GM23338 (cell line): ENCODE results near the gene RBBP7.

Experiments
- EZH2 ChIP-seq: fragments of 200-600 bp; sonication (generic); IDR thresholded peaks from one replicate; pipeline ENCODE4 v1.8.0; 2017; ENCODE audit warnings: antibody characterized with exemption, mild to moderate bottlenecking, low read depth; ENCODE audit not compliant: unreplicated experiment
- TF ChIP-seq, protein P1 (sequence below), 2 experiments: fragments of 200-600 bp in 1 of 2; sonication (generic) in 1 of 2; conservative IDR thresholded peaks; 2 replicates each; pipeline versions ENCODE4 v1.5.1 to v1.6.1; 2016 to 2017; ENCODE audit warnings: antibody characterized with exemption in 2 of 2, low read depth in 2 of 2, mild to moderate bottlenecking in 2 of 2, moderate library complexity in 1 of 2

DNA sequence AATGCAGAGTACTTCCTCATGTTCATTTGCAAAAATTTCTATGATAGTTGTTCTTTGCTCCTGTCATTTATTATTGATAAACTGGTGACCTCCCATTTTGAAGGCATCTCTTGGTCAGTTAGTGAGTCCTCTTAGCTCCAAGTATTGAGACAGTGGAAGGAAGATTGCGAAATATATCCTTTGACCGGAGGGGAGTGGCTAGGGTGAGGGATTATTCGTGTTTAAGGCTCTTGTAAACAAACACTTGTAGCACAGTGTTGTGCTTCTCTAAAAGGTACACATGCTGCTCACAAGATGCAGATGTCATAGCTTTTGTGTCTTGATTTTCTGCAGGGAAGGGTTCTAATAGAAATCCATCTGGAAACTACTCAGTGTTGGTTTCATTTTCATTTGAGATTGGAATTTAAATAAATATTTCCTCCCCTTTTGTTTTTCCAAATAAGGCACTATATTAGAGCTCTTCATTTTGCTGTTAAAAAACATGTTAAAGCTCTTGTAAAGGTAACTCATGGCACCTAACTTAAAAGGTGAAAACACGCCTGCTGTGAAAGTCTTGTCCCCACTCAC is 62.1 kb downstream of the RBBP7 start:
- TF ChIP-seq, protein P1, sequence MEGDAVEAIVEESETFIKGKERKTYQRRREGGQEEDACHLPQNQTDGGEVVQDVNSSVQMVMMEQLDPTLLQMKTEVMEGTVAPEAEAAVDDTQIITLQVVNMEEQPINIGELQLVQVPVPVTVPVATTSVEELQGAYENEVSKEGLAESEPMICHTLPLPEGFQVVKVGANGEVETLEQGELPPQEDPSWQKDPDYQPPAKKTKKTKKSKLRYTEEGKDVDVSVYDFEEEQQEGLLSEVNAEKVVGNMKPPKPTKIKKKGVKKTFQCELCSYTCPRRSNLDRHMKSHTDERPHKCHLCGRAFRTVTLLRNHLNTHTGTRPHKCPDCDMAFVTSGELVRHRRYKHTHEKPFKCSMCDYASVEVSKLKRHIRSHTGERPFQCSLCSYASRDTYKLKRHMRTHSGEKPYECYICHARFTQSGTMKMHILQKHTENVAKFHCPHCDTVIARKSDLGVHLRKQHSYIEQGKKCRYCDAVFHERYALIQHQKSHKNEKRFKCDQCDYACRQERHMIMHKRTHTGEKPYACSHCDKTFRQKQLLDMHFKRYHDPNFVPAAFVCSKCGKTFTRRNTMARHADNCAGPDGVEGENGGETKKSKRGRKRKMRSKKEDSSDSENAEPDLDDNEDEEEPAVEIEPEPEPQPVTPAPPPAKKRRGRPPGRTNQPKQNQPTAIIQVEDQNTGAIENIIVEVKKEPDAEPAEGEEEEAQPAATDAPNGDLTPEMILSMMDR (conservative IDR thresholded peaks at IDR 0.05; ENCODE audit: low read depth in 2 of 2): no peak
- TF ChIP-seq EZH2: no peak
